Effector memory CD8-positive, alpha-beta T cell (primary cell): Measurements from ENCODE around the gene CCNL2.

Source experiments
- ATAC-seq: fragments of 150-1000 bp; cut with Tn5 transposase; replicated peaks from 2 replicates; pipeline ENCODE4 v1.10.0; 2021; ENCODE audit warnings: mild to moderate bottlenecking, moderate library complexity
- DNase-seq, 3 experiments: peaks; one replicate each; pipeline ENCODE4 v3.0.0; 2021
- H3K27ac Mint-ChIP-seq, 2 donors: one replicate each; pipeline ENCODE4 v1.8.0; 2022; ENCODE audit warnings: mild to moderate bottlenecking in 2 of 2, mixed read lengths in 2 of 2, moderate library complexity in 2 of 2
- H3K27me3 Mint-ChIP-seq, 2 donors: one replicate each; pipeline ENCODE4 v1.8.0; 2022; ENCODE audit warnings: mixed read lengths in 2 of 2
- H3K36me3 Mint-ChIP-seq: one replicate; pipeline ENCODE4 v1.8.0; 2022; ENCODE audit warnings: mild to moderate bottlenecking, moderate library complexity, mixed read lengths; ENCODE audit not compliant: insufficient read depth
- H3K4me1 Mint-ChIP-seq, 2 donors: one replicate each; pipeline ENCODE4 v1.8.0; 2022; ENCODE audit warnings: low read depth in 2 of 2, mixed read lengths in 2 of 2
- H3K4me3 Mint-ChIP-seq, 2 donors: one replicate each; pipeline ENCODE4 v1.8.0; 2022; ENCODE audit warnings: mild to moderate bottlenecking in 2 of 2, mixed read lengths in 2 of 2, moderate library complexity in 2 of 2
- H3K9me3 Mint-ChIP-seq, 2 donors: one replicate each; pipeline ENCODE4 v1.8.0; 2022; ENCODE audit warnings: mixed read lengths in 2 of 2

CCNL2 gene

DNA sequence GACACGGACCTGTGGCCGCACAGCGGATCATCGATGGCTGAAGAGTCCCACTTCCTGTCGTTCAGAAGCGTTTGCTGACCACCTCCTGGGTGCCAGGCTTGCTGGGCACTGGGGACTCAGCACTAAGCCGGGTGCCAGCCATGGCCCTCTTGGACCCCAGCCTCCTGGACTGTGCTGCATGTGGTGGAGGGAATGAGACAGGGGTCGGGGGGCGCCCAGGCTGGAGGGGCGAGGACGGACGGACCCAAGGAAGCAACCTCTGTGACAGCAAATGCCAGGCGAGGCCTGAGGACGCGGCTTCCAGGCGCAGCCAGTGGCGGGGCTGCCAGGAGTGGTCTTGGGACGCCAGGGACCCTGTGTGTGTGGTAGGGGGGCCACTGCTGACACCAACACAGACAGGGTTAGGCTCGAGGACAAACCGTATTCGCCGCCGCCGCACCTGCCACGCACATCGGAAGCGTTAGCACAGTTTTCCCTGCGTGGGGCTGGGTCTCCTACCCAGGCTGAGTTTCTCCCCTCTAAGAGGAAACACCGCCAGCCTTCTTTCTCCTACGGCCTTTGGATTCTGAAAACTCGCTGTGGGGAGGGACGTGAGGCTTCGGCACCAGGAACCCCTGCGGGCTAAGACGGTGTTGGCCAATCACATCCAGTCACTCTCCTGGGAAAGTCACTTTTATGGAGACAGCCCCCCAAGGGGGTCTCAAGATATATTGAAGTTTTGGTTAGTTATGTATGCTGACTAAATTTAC, 37.7 kb downstream of the CCNL2 start:
- ATAC-seq (no peak), DNase-seq (no peak)
- H3K4me3 Mint-ChIP-seq = no peak overlapping the region
- peaks cover 20 to 41% of the 10 kb centered on the region in 2 donors for H3K27me3 Mint-ChIP-seq
- H3K4me1 Mint-ChIP-seq = peaks cover 0 to 8% of the 10 kb centered on the region in 2 donors
- no peak overlapping the region for H3K27ac Mint-ChIP-seq
- no peaks in the 10 kb centered on the region for H3K36me3 Mint-ChIP-seq
- no peaks in the 10 kb centered on the region for H3K9me3 Mint-ChIP-seq

DNA sequence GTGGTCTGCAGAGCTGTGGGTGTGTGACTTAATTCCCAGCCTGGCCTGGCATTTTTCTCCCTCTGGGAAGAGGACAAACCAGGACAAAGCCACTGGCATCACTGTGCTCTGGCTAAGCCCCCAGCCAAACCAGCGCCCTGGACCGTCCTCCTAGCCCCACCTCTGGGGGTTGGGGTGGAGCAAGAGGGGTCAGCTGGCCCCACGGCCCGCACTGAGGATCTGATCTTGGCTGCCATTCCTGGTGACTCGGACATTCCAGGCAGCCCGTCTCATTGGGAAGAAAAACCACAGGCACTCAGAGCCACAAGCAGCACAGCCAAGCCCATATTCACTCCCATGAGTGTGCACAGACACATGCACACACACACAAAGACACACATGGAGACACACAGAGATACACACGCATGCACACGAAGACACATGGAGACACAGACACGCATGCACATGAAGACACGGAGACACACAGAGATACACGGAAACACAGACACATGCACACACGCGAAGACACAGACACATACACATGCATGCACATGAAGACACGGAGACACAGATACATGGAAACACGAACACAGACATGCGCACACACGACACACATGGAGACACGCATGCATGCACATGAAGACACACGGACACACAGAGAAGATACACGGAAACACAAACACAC, 38.5 kb downstream of the CCNL2 start:
- no peak overlapping the region for H3K4me3 Mint-ChIP-seq
- peaks cover 0 to 8% of the 10 kb centered on the region in 2 donors for H3K4me1 Mint-ChIP-seq
- H3K27me3 Mint-ChIP-seq = peaks cover 20 to 41% of the 10 kb centered on the region in 2 donors
- ATAC-seq (no peak), DNase-seq (no peak)
- no peaks in the 10 kb centered on the region for H3K9me3 Mint-ChIP-seq
- H3K36me3 Mint-ChIP-seq = no peaks in the 10 kb centered on the region
- no peak overlapping the region for H3K27ac Mint-ChIP-seq

DNA sequence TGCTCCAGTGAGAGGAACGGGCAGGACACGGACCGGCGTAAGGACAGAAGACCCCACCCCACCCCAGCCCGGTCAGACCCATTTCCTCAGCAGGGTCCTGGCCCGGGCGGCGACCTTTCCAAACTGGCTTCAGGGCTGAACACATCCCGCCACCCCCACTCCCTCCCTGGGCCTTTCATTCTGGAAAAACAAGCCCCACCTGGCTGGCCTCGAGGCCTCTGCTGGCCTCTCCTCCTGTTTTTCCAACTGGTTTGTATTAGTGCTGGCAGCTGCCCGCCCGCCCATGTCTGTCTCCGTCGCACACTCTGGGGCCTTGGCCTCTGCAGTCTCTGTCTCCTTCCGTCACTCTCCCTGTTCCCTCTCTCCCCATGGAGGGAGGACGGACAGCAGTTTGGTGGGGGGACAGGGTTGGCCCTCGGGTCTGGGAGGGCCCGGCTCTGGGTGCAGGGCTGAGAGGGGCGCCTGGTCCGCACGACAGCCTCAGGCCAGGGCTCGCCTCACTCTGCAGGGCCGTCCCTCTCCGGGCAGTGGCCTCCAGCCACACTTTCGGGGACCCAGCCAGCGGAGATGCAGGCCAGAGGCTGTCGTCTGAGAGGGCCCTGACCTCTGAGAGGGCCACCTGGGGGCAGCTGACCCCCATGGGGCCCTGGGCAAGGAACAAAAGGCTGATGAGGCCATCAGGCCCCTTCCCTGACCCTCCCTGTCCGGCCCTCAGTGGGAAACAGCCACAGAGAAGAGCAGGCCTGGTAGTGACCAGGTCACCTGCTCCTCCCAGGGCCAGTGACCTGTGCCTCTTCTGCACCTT, 39.3 kb downstream of the CCNL2 start:
- H3K4me1 Mint-ChIP-seq = peaks cover 0 to 8% of the 10 kb centered on the region in 2 donors
- no peaks in the 10 kb centered on the region for H3K9me3 Mint-ChIP-seq
- no peak overlapping the region for H3K4me3 Mint-ChIP-seq
- ATAC-seq (no peak), DNase-seq (no peak)
- no peak overlapping the region for H3K27ac Mint-ChIP-seq
- H3K27me3 Mint-ChIP-seq = peaks cover 20 to 41% of the 10 kb centered on the region in 2 donors
- H3K36me3 Mint-ChIP-seq = no peaks in the 10 kb centered on the region

DNA sequence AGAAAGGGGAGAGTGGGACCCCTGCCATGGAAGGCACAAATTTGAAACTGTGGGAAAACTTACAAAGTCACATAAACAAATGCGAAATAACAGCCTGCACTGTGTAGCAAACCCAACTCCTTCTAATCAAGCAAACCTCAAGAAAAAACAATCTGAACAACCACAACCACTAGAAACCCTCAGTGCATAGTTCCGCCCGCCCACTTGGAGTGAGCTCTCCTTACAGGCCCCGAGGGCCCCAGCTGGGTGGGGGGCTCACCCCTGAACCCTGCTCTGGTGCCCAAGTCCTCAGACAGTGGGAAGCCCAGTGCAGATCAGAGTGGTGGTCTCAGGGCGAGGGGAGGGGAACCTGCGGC, 39.8 kb downstream of the CCNL2 start:
- DNase-seq = no peak
- ATAC-seq = peak; percentile 42

DNA sequence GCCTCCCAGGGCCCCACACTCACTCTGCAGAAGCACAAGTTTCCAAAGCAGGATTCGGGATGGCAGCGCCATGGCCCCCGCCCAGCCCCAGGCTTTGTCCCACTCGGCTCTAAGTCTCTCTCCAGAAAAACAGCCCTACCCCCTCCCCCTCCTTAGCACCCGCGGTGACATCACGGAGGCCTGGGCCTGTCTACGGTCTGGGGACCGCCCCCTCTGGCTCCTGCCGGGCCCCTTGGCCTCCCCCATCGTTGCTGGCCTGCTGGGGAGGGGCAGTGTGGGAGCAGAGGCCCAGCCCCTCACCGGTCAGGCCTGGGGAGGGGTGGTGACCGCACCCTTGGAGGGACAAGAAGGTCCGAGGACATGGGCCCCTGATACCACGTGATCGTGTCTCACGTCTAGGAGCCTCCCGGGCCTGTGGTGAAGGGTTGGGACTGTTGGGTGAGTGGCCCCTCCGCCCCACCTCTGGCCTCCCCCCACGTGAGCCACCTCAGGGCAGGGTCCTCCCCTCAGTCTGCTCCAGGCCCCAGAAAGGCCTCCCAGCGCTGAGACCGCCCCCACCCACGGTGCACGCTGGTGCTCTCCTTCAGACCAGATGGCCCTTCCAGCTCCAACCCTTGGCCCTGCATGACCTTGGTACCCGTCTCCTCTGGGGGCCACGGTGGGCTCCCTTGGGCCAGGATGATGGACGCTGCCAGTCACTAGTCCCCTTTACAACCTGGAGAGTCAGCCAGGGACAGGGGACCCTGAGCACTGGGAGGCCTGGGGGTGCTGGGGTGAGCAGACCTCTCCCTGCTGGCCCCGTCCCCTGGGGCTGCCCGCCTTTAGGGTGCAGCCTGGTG, 40.5 kb downstream of the CCNL2 start, which contains the start of gene MXRA8:
TSS of gene MXRA8 (minus strand) at position 123 of the 839 bp plus-strand sequence. CDS start at position 72, 51 bp downstream.
- H3K27me3 Mint-ChIP-seq = peaks cover 20 to 50% of the 10 kb centered on the region in 2 donors
- no peak within 1 kb of the TSS for H3K4me3 Mint-ChIP-seq
- peaks cover 4% of the 10 kb centered on the region for H3K36me3 Mint-ChIP-seq
- DNase-seq (no peak), ATAC-seq (no peak)
- no peaks in the 10 kb centered on the region for H3K9me3 Mint-ChIP-seq
- H3K27ac Mint-ChIP-seq = no peak within 1 kb of the TSS
- H3K4me1 Mint-ChIP-seq = peaks cover 0 to 8% of the 10 kb centered on the region in 2 donors

More for the DNA sequence above, 39.8 kb downstream of the CCNL2 start:
- Mint-ChIP-seq H3K9me3 (no peaks in the 10 kb centered on the region), H3K27me3 (peaks cover 20 to 43% of the 10 kb centered on the region in 2 donors), H3K27ac (no peak overlapping the region), H3K4me3 (no peak overlapping the region), H3K36me3 (peaks cover 2% of the 10 kb centered on the region), H3K4me1 (peaks cover 0 to 8% of the 10 kb centered on the region in 2 donors)

DNA sequence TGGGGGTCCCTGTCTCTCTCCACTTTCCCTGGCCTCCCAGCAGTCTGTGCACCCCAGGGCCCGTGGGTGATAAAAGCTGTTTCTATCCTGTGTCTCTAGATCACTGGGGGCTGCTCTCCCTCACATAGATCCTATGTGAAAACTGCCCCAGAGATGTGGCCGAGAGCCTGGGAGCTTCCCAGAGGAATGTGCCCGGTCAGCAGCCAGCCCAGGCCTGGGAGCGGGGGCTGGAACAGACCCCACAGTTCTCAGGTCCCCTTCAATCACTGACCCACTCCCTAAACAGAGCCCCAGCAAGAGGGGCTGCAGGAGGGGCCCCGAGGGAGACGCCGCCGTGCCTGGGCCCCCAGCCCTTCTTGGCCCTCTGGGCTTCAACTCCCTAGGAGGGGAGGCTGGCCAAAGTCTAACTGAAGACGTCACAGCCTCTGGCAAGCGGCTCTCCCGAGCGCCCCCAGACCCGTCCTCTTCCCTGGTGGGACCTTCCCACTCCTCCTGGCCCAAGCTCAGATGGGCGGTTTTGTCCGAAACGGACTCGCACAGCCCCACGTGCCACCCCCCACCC, 41.2 kb downstream of the CCNL2 start:
- no peak for DNase-seq
- Mint-ChIP-seq H3K4me3 (no peak overlapping the region), H3K9me3 (no peaks in the 10 kb centered on the region), H3K36me3 (peaks cover 4% of the 10 kb centered on the region), H3K4me1 (peaks cover 0 to 8% of the 10 kb centered on the region in 2 donors), H3K27me3 (peaks cover 21 to 57% of the 10 kb centered on the region in 2 donors), H3K27ac (no peak overlapping the region)
- ATAC-seq = no peak

DNA sequence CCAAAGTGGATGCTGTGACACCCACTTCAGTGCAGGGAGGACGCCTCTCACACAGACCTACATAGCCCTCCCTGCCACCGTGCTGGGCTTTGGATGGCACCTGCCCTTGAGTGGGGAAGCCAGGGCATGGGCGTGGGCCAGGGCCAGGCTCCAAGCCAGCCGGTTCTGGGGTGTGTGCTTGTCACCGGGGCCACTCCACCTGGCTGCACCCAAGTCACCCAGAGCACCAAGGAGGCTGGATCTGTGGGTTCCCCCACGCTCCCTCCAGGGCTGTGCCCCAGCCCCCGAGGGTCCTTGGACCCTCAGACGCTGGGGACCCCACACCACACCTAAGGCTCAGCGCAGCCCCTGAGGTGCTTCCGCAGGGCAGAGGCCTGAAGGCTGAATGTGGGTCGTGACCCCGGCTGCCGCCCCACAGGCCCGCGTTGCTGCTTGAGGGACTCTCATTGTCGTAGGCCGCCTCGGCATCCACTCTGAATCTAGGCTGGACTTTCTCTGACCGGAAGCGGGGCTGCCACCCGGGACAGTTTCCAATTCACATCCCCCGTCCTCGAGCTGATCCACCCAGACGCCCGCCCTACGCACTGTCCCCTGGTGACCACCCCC, 42.2 kb downstream of the CCNL2 start:
- Mint-ChIP-seq H3K9me3 (no peaks in the 10 kb centered on the region), H3K36me3 (peaks cover 9% of the 10 kb centered on the region), H3K4me3 (no peak overlapping the region), H3K27ac (no peak overlapping the region), H3K27me3 (peaks cover 29 to 67% of the 10 kb centered on the region in 2 donors), H3K4me1 (peaks cover 0 to 12% of the 10 kb centered on the region in 2 donors)
- no peak for DNase-seq
- ATAC-seq = no peak

DNA sequence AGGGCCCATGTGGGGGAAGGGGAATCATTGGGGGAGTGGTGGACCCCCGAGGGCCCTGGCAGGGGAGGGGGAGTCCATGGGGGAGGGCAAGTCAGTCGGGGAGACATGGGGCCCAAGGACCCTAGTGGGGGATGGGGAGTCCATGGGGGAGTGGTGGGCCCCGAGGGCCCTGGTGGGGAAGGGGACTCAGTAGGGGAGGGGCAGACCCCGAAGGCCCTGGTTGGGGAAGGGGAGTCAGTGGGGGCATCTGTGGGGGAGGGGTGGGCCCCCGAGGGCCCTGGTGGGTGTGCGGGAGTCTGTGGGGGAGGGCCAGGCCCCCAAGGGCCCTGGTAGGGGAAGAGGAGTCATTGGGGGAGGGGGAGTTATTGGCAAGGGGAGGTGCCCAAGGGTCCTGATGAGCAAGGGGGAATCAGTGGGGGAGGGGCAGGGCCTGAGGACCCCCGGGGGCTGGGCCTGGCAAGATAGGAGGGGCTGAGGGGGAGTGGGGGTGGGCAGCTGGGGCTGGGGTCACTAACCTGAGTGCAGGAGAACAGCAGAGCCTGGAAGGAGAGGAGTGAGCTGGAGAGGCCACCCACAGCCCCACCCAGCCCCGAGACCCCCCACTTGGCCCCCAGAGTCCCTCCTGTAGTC, 42.9 kb downstream of the CCNL2 start:
- no peak for ATAC-seq

DNA sequence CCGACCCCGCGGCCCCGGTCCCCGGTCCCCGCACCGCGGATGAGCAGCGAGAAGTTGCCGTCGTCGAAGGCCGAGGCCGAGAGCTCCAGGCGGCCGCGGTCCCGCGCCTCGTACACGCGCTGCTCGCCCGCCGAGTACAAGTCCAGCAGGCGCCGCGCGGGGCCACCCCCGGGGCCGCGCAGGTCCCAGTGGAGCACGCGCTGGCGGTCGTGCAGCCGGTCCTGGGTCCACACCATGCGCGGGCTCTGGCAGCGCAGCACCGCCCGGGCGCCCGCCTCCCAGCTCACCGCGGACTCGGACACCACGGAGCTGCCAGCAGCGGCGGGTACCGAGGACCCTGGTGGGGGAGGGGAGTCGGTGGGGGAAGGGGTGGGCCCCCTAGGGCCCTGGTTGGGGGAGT, 43.7 kb downstream of the CCNL2 start:
- peaks cover 0 to 7% of the 10 kb centered on the region in 2 donors for H3K4me1 Mint-ChIP-seq
- DNase-seq (no peak), ATAC-seq (no peak)
- H3K9me3 Mint-ChIP-seq = no peaks in the 10 kb centered on the region
- peaks cover 23 to 58% of the 10 kb centered on the region in 2 donors for H3K27me3 Mint-ChIP-seq
- H3K36me3 Mint-ChIP-seq = peaks cover 9% of the 10 kb centered on the region
- H3K4me3 Mint-ChIP-seq = no peak overlapping the region
- no peak overlapping the region for H3K27ac Mint-ChIP-seq

More for the DNA sequence above, 42.9 kb downstream of the CCNL2 start:
- Mint-ChIP-seq H3K4me3 (no peak overlapping the region), H3K27me3 (peaks cover 29 to 66% of the 10 kb centered on the region in 2 donors), H3K27ac (no peak overlapping the region), H3K36me3 (peaks cover 9% of the 10 kb centered on the region), H3K9me3 (no peaks in the 10 kb centered on the region), H3K4me1 (peaks cover 0 to 12% of the 10 kb centered on the region in 2 donors)
- DNase-seq = no peak

DNA sequence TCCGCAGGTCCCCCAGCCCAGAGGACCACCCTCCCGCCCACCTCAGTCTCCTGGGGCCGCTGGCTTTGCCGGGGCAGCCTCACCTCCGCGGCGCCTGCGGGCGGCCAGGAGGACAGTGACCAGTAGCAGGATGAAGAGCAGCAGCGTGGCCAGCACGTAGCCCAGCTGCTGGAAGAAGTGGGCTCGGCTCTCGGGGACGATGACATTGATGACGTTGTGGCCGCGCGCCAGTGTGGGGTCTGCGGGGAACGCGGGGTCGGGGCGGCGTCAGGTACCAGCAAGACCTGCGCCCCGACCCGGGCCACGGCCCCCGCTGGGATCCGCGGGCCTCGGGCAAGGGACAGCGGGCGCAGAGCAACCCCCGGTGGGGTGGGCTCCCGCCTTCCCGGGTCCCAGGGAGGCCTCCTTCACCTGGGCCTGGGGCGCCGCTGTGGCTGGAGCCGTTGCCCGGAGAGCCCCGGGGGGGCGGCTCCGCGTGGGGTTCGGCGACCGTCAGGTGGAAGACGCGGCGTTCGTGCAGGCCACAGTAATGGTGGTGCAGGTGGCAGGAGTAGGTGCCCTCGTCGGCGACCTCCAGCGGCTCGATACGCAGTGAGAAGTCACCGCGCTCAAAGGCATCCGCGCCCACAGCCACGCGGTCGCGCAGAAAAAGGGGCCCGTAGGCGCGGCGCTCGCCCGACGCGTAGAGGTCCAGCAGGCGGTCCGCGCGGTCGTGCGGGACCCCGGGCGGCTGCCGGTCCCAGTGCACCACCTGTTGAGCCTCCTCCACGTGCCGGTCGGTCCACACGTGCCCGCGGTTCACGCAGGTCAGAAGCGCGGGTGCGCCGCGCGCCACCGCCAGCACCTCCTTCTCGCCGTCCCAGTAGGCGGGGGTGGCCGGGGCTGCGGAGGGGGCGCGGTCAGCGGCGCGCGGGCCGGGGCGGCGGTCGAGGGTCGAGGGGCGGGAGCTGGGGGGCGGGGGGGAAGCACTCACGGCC, 44.6 kb downstream of the CCNL2 start:
- DNase-seq (no peak), ATAC-seq (peak; percentile 38)
- H3K4me1 Mint-ChIP-seq = peaks cover 0 to 7% of the 10 kb centered on the region in 2 donors
- peaks cover 9% of the 10 kb centered on the region for H3K36me3 Mint-ChIP-seq
- H3K9me3 Mint-ChIP-seq = no peaks in the 10 kb centered on the region
- H3K27ac Mint-ChIP-seq = no peak overlapping the region
- H3K27me3 Mint-ChIP-seq = peaks cover 23 to 56% of the 10 kb centered on the region in 2 donors
- peak overlapping the region; percentile 20 to 63 for H3K4me3 Mint-ChIP-seq
